HepG2 (cell line): ENCODE results near the gene NAT14. TPM values are rescaled to one million over a fixed set of nuclear protein-coding genes. Genes with fewer than 3 reads are reported as not detected.

ENCODE experiments used
- CEBPG ChIP-seq: IDR thresholded peaks from 2 replicates; pipeline ENCODE4 v1.6.1; 2016
- MED1 ChIP-seq: sonication (generic); formaldehyde crosslinking; IDR thresholded peaks from 2 replicates; pipeline ENCODE4 v1.4.0; 2020; ENCODE audit warnings: missing genetic modification reagents
- MIER2 ChIP-seq: IDR thresholded peaks from 2 replicates; pipeline ENCODE4 v1.6.1; 2016; ENCODE audit warnings: missing biosample characterization, missing genetic modification reagents
- NR2C2 ChIP-seq: sonication (generic); formaldehyde crosslinking; IDR thresholded peaks from 2 replicates; pipeline ENCODE4 v1.4.0; 2020; ENCODE audit warnings: missing genetic modification reagents, mild to moderate bottlenecking, moderate library complexity, borderline replicate concordance
- PRPF4 ChIP-seq: fragments of 200-400 bp; formaldehyde crosslinking; IDR thresholded peaks from 2 replicates; pipeline ENCODE4 v1.6.1; 2016; ENCODE audit warnings: low read length, low read depth; ENCODE audit not compliant: poor library complexity, severe bottlenecking
- SPEN ChIP-seq: sonication (generic); formaldehyde crosslinking; IDR thresholded peaks from 2 replicates; pipeline ENCODE4 v1.5.1; 2020; ENCODE audit warnings: low read depth, mild to moderate bottlenecking, missing genetic modification reagents
- TAF1 ChIP-seq: sonication (generic); formaldehyde crosslinking; IDR thresholded peaks from 2 replicates; pipeline ENCODE4 v1.4.0; 2020; ENCODE audit warnings: missing genetic modification reagents
- ZFP82 ChIP-seq: sonication (generic); formaldehyde crosslinking; IDR thresholded peaks from 2 replicates; pipeline ENCODE4 v1.5.1; 2020; ENCODE audit warnings: mild to moderate bottlenecking, missing genetic modification reagents, borderline replicate concordance
- ZNF660 ChIP-seq: sonication (generic); formaldehyde crosslinking; IDR thresholded peaks from 2 replicates; pipeline ENCODE4 v1.5.1; 2020; ENCODE audit warnings: mild to moderate bottlenecking, low read depth, missing genetic modification reagents, borderline replicate concordance
- ZNF710 ChIP-seq: sonication (generic); formaldehyde crosslinking; IDR thresholded peaks from 2 replicates; pipeline ENCODE4 v1.5.0; 2020; ENCODE audit warnings: mild to moderate bottlenecking, missing genetic modification reagents, borderline replicate concordance
- ZNF768 ChIP-seq: sonication (generic); formaldehyde crosslinking; IDR thresholded peaks from 2 replicates; pipeline ENCODE4 v1.4.0; 2020; ENCODE audit warnings: missing genetic modification reagents
- ZSCAN29 ChIP-seq: sonication (generic); formaldehyde crosslinking; conservative IDR thresholded peaks from 2 replicates; pipeline ENCODE4 v1.4.0; 2020; ENCODE audit warnings: mild to moderate bottlenecking, missing genetic modification reagents
- polyA plus RNA-seq, 8 experiments: library from polyadenylated mRNA; depleted of rRNA in 3 of 8; stranded (reverse) in 7 of 8; unstranded in 1 of 8; fragments of >200 nt; fragmentation: Illumina TruSeq in 4 of 8; extraction: Trizol in 4 of 8; gene quantifications; 2 replicates each; pipeline versions ENCODE4 v1.2.1 to v1.2.3, GENCODE V29; 2011 to 2016; ENCODE audit warnings: low read depth in 4 of 8, missing spikeins in 1 of 8, mixed read lengths in 1 of 8; ENCODE audit not compliant: insufficient read depth in 1 of 8
- total RNA-seq, 5 experiments: library from RNA; depleted of rRNA; stranded (reverse); fragments of >200 nt; fragmentation: Illumina TruSeq; extraction: Trizol; gene quantifications; 2 replicates each; pipeline ENCODE4 v1.2.3, GENCODE V29; 2016; ENCODE audit warnings: low read depth in 1 of 5
- TF ChIP-seq, protein P1 (sequence below): sonication (generic); formaldehyde crosslinking; IDR thresholded peaks from 2 replicates; pipeline ENCODE4 v1.9.0; 2021; ENCODE audit warnings: mild to moderate bottlenecking, missing genetic modification reagents
- TF ChIP-seq, protein P2 (sequence below): sonication (generic); formaldehyde crosslinking; IDR thresholded peaks from 2 replicates; pipeline ENCODE4 v1.5.1; 2020; ENCODE audit warnings: mild to moderate bottlenecking, missing genetic modification reagents, moderate library complexity

NAT14 gene
- total and polyA plus RNA-seq, 2 of the 13 experiments (the other 11 are each of a cell fraction or from before 2014, with no cell fraction given), result 20.7 to 22.3 TPM

- 0 out of 2 replicates have a peak, but pooled peaks have one; percentile 30 for TF ChIP-seq MED1 (CRISPR knock-in tag)
- no peak for TF ChIP-seq PRPF4
- TF ChIP-seq MIER2 (CRISPR knock-in tag), result peak; percentile 27; the same call in 1 of the 2 replicates
- TF ChIP-seq CEBPG (CRISPR knock-in tag), result no peak; the same call in 1 of the 2 replicates
- no peak for TF ChIP-seq ZSCAN29 (CRISPR knock-in tag)
- peak; percentile 16; the same call in 1 of the 2 replicates for TF ChIP-seq ZNF768 (CRISPR knock-in tag)
- TF ChIP-seq, protein P1, sequence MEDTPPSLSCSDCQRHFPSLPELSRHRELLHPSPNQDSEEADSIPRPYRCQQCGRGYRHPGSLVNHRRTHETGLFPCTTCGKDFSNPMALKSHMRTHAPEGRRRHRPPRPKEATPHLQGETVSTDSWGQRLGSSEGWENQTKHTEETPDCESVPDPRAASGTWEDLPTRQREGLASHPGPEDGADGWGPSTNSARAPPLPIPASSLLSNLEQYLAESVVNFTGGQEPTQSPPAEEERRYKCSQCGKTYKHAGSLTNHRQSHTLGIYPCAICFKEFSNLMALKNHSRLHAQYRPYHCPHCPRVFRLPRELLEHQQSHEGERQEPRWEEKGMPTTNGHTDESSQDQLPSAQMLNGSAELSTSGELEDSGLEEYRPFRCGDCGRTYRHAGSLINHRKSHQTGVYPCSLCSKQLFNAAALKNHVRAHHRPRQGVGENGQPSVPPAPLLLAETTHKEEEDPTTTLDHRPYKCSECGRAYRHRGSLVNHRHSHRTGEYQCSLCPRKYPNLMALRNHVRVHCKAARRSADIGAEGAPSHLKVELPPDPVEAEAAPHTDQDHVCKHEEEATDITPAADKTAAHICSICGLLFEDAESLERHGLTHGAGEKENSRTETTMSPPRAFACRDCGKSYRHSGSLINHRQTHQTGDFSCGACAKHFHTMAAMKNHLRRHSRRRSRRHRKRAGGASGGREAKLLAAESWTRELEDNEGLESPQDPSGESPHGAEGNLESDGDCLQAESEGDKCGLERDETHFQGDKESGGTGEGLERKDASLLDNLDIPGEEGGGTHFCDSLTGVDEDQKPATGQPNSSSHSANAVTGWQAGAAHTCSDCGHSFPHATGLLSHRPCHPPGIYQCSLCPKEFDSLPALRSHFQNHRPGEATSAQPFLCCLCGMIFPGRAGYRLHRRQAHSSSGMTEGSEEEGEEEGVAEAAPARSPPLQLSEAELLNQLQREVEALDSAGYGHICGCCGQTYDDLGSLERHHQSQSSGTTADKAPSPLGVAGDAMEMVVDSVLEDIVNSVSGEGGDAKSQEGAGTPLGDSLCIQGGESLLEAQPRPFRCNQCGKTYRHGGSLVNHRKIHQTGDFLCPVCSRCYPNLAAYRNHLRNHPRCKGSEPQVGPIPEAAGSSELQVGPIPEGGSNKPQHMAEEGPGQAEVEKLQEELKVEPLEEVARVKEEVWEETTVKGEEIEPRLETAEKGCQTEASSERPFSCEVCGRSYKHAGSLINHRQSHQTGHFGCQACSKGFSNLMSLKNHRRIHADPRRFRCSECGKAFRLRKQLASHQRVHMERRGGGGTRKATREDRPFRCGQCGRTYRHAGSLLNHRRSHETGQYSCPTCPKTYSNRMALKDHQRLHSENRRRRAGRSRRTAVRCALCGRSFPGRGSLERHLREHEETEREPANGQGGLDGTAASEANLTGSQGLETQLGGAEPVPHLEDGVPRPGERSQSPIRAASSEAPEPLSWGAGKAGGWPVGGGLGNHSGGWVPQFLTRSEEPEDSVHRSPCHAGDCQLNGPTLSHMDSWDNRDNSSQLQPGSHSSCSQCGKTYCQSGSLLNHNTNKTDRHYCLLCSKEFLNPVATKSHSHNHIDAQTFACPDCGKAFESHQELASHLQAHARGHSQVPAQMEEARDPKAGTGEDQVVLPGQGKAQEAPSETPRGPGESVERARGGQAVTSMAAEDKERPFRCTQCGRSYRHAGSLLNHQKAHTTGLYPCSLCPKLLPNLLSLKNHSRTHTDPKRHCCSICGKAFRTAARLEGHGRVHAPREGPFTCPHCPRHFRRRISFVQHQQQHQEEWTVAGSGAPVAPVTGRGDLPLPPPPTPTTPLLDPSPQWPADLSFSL, result no peak
- peak; percentile 63 for TF ChIP-seq NR2C2 (CRISPR knock-in tag)
- TF ChIP-seq TAF1 (CRISPR knock-in tag), result peak; percentile 23; the same call in 1 of the 2 replicates
- TF ChIP-seq ZNF710 (CRISPR knock-in tag), result no peak; the same call in 1 of the 2 replicates
- peak; percentile 49; the same call in 1 of the 2 replicates for TF ChIP-seq SPEN (CRISPR knock-in tag)
- TF ChIP-seq ZFP82 (CRISPR knock-in tag), result no peak
- TF ChIP-seq, protein P2, sequence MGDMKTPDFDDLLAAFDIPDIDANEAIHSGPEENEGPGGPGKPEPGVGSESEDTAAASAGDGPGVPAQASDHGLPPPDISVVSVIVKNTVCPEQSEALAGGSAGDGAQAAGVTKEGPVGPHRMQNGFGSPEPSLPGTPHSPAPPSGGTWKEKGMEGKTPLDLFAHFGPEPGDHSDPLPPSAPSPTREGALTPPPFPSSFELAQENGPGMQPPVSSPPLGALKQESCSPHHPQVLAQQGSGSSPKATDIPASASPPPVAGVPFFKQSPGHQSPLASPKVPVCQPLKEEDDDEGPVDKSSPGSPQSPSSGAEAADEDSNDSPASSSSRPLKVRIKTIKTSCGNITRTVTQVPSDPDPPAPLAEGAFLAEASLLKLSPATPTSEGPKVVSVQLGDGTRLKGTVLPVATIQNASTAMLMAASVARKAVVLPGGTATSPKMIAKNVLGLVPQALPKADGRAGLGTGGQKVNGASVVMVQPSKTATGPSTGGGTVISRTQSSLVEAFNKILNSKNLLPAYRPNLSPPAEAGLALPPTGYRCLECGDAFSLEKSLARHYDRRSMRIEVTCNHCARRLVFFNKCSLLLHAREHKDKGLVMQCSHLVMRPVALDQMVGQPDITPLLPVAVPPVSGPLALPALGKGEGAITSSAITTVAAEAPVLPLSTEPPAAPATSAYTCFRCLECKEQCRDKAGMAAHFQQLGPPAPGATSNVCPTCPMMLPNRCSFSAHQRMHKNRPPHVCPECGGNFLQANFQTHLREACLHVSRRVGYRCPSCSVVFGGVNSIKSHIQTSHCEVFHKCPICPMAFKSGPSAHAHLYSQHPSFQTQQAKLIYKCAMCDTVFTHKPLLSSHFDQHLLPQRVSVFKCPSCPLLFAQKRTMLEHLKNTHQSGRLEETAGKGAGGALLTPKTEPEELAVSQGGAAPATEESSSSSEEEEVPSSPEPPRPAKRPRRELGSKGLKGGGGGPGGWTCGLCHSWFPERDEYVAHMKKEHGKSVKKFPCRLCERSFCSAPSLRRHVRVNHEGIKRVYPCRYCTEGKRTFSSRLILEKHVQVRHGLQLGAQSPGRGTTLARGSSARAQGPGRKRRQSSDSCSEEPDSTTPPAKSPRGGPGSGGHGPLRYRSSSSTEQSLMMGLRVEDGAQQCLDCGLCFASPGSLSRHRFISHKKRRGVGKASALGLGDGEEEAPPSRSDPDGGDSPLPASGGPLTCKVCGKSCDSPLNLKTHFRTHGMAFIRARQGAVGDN (CRISPR knock-in tag), result peak; percentile 67
- no peak for TF ChIP-seq ZNF660 (CRISPR knock-in tag)
These were observed 32.1 kb downstream of the NAT14 start (continued) for GRCh38 chr19:55516878-55517620.
